K562 (cell line): ENCODE data around the gene TXK. TPM values are rescaled to one million over a fixed set of nuclear protein-coding genes. Genes with fewer than 3 reads are reported as not detected.

Source experiments
- ATAC-seq: fragments of 200-7000 bp; cut with Tn5 transposase; 3 replicates; pipeline ENCODE4 v1.9.1; 2020; ENCODE audit warnings: moderate library complexity
- BruUV-seq: library from RNA; stranded (reverse); fragments of 400-500 nt; replicated peaks from 2 replicates; lab custom pipeline; 2021; lab: Mats Ljungman, UMichigan
- CTCF ChIA-PET: fragments of 300-600 bp; formaldehyde crosslinking; extraction: SDS; loops from one replicate; lab custom pipeline; 2021; ENCODE audit warnings: low intra/inter-chr PET ratio; lab: Yijun Ruan, JAX
- POLR2A ChIA-PET: fragments of 300-600, 350-650 bp; sonication (Branson Sonifier 250); formaldehyde crosslinking; extraction: SDS; loops from one replicate; lab custom pipeline; 2021; ENCODE audit warnings: antibody characterized with exemption, inconsistent platforms; lab: Yijun Ruan, JAX
- DNase-seq, 4 experiments: peaks; one replicate each; pipeline versions ENCODE4 v3.0.0 to v3.0.0-alpha.2; 2011 to 2018; ENCODE audit warnings: low spot score in 3 of 4, mixed read lengths in 3 of 4; ENCODE audit errors: extremely low read depth in 1 of 4
- FAIRE-seq: peaks from 2 replicates; lab custom pipeline; 2011; peaks lifted over from hg19 to GRCh38; lab: Jason Lieb, UNC
- H2AFZ ChIP-seq: 2 replicates; pipeline ENCODE4 v1.6.0; 2011; ENCODE audit warnings: low read depth, low read length, control low read depth, inconsistent platforms
- H3K27ac ChIP-seq: fragments of 200-600 bp; 3 replicates; pipeline ENCODE4 v1.8.0; 2011; ENCODE audit warnings: low read depth, mild to moderate bottlenecking, control low read depth, inconsistent platforms, low read length, moderate library complexity, mixed read lengths; ENCODE audit errors: extremely low read depth
- H3K27me3 ChIP-seq, 2 experiments: fragments of 300-600 bp in 1 of 2; 2 replicates in 1 of 2; 3 replicates in 1 of 2; pipeline versions ENCODE4 v1.6.0 to v1.8.0; 2011; ENCODE audit warnings: inconsistent platforms in 2 of 2, low read length in 2 of 2, mild to moderate bottlenecking in 1 of 2, mixed read lengths in 1 of 2, moderate library complexity in 1 of 2; ENCODE audit not compliant: control insufficient read depth in 2 of 2, insufficient read depth in 2 of 2
- H3K36me3 ChIP-seq: fragments of 300-600 bp; 3 replicates; pipeline ENCODE4 v1.8.0; 2011; ENCODE audit warnings: mild to moderate bottlenecking, low read length, inconsistent platforms; ENCODE audit not compliant: control insufficient read depth, insufficient read depth
- H3K4me1 ChIP-seq, 2 experiments: fragments of 200-600 bp in 1 of 2; replicated peaks in 1 of 2; 2 replicates in 1 of 2; 3 replicates in 1 of 2; pipeline versions ENCODE4 v1.5.1 to v1.8.0; 2011; ENCODE audit warnings: inconsistent platforms in 2 of 2, low read length in 2 of 2, mild to moderate bottlenecking in 1 of 2, mixed read lengths in 1 of 2, moderate library complexity in 1 of 2; ENCODE audit not compliant: control insufficient read depth in 2 of 2, insufficient read depth in 2 of 2
- H3K4me2 ChIP-seq: 2 replicates; pipeline ENCODE4 v1.6.1; 2011; ENCODE audit warnings: low read length, control low read depth, inconsistent platforms, mixed read lengths; ENCODE audit not compliant: insufficient read depth
- H3K4me3 ChIP-seq: fragments of 200-600 bp; sonication (generic), shearing (Covaris generic); 2 replicates; pipeline ENCODE4 v1.5.1; 2016; ENCODE audit warnings: control low read depth, inconsistent platforms
- H3K79me2 ChIP-seq: fragments of 200-600 bp; 3 replicates; pipeline ENCODE4 v1.8.0; 2011; ENCODE audit warnings: low read length, inconsistent platforms; ENCODE audit not compliant: control insufficient read depth, insufficient read depth
- H3K9ac ChIP-seq, 2 experiments: 2 replicates each; pipeline versions ENCODE4 v1.6.0 to v1.6.1; 2011; ENCODE audit warnings: low read depth in 2 of 2, low read length in 2 of 2, control low read depth in 1 of 2, inconsistent platforms in 1 of 2, mild to moderate bottlenecking in 1 of 2, mixed read lengths in 1 of 2; ENCODE audit not compliant: insufficient read depth in 1 of 2
- H3K9me1 ChIP-seq: one replicate; pipeline ENCODE4 v1.6.0; 2011; ENCODE audit warnings: inconsistent platforms, mild to moderate bottlenecking, low read length, moderate library complexity; ENCODE audit not compliant: control insufficient read depth, insufficient read depth
- H3K9me3 ChIP-seq: replicated peaks from 2 replicates; pipeline ENCODE4 v1.5.1; 2011; ENCODE audit warnings: low read depth, low read length, inconsistent platforms; ENCODE audit not compliant: control insufficient read depth, insufficient read depth
- H4K20me1 ChIP-seq: replicated peaks from 2 replicates; pipeline ENCODE4 v1.6.1; 2011; ENCODE audit warnings: low read length, inconsistent platforms, mixed read lengths; ENCODE audit not compliant: control insufficient read depth, insufficient read depth
- IRF2 ChIP-seq: sonication (generic); formaldehyde crosslinking; IDR thresholded peaks from 2 replicates; pipeline ENCODE4 v1.8.1; 2022; ENCODE audit warnings: mild to moderate bottlenecking, missing genetic modification reagents
- MYC ChIP-seq, 2 experiments: fragments of 250-450 bp in 1 of 2; sonication (Bioruptor Pico) in 1 of 2; IDR thresholded peaks; 2 replicates each; pipeline versions ENCODE4 v1.5.1 to v1.6.1; 2012 to 2021; ENCODE audit warnings: low read depth in 2 of 2, borderline replicate concordance in 1 of 2, improper control_type of control experiment in 1 of 2, low read length in 1 of 2, mild to moderate bottlenecking in 1 of 2, moderate library complexity in 1 of 2
- SRSF3 ChIP-seq: fragments of 200-400 bp; formaldehyde crosslinking; IDR thresholded peaks from 2 replicates; pipeline ENCODE4 v1.6.1; 2016; ENCODE audit warnings: mild to moderate bottlenecking, low read length, moderate library complexity; ENCODE audit not compliant: insufficient read depth
- TAF7 ChIP-seq: fragments of 450-650 bp; IDR thresholded peaks from 2 replicates; pipeline ENCODE4 v1.6.1; 2016; ENCODE audit warnings: missing genetic modification characterization, missing compliant biosample characterization
- ZNF217 ChIP-seq: sonication (generic); formaldehyde crosslinking; IDR thresholded peaks from 2 replicates; pipeline ENCODE4 v1.8.0; 2022; ENCODE audit warnings: mild to moderate bottlenecking, missing genetic modification reagents
- WGBS: fragments of 100-300 bp; shearing (Covaris generic); methylation state at CpG from one replicate; pipeline ENCODE4 v1.1.6; 2016; ENCODE audit warnings: low coverage, mixed read lengths; ENCODE audit not compliant: insufficient coverage; ENCODE audit errors: missing lambda C conversion rate; 5-methylcytosine and 5-hydroxymethylcytosine counted together
- in situ Hi-C: fragments of 300-500 bp; cut with MboI; formaldehyde crosslinking; loops from 4 replicates; pipeline ENCODE4 v1.15.0; 2018; ENCODE audit warnings: inconsistent platforms, mixed read lengths
- intact Hi-C: fragments of 100-400 bp; cut with micrococcal nuclease; formaldehyde crosslinking; loops from 2 replicates; pipeline ENCODE4 v1.14.2; 2022
- polyA plus RNA-seq, 8 experiments: library from polyadenylated mRNA; depleted of rRNA in 4 of 8; stranded (reverse) in 5 of 8; unstranded in 3 of 8; fragments of >200 nt; fragmentation: Nextera tagmentation in 2 of 8; fragmentation: Illumina TruSeq in 1 of 8; extraction: Ambion mirVana in 2 of 8; extraction: Trizol in 1 of 8; gene quantifications; 2 replicates each; pipeline versions ENCODE4 v1.2.1 to v1.2.3, GENCODE V29; 2011 to 2014; ENCODE audit warnings: inconsistent platforms in 1 of 8, missing spikeins in 1 of 8
- total RNA-seq, 7 experiments: library from RNA; depleted of rRNA in 6 of 7; stranded (reverse); fragments of >200 nt in 6 of 7; fragmentation: Illumina TruSeq in 2 of 7; extraction: Trizol in 2 of 7; gene quantifications; 2 replicates each; pipeline versions ENCODE4 v1.2.1 to v1.2.3, GENCODE V29; 2011 to 2021; ENCODE audit warnings: low replicate concordance in 1 of 7

TXK gene
- total and polyA plus RNA-seq, 9 of the 15 experiments (the other 6 are each of a cell fraction or from before 2014, with no cell fraction given): 0.24 to 1.1 (median 0.45) TPM; not detected in 1

DNA sequence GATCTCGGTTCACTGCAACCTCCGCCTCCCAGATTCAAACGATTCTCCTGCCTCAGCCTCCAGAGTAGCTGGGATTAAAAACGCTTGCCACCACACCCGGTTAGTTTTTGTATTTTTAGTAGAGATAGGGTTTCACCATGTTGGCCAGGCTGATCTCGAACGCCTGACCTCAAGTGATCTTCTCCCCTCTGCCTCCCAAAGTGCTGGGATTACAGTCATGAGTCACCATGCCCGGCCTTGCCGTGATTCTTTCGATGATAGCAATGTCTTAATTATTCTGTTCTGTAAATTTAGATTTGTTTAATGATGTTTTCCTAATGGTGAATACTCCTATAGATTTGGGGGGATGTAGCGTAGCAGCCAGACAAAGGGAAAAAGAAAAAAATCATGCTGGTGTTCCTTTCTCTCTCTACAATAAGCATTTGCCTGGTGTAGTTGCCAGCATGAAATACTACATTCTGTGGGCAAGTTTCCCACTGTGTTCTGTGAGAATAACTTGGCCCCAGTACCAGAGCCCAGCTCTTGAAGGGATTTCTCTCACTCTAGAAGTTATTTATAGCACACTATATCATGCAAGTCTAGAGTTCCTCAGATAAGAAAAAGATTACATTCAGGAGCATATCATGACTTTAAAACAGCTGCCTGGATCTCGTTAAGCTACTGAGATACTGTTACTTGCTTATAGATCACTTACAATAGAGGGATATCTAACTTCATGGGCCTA lies 102.1 kb downstream of the TXK start:
- Histone ChIP-seq H3K27ac (no peak overlapping the region), H3K4me3 (no peak overlapping the region), H3K79me2 (no peaks in the 10 kb centered on the region), H3K9ac (no peak overlapping the region), H3K4me1 (no peaks in the 10 kb centered on the region), H3K27me3 (no peaks in the 10 kb centered on the region), H2AFZ (no peak overlapping the region), H4K20me1 (no peaks in the 10 kb centered on the region), H3K9me1 (no peaks in the 10 kb centered on the region), H3K9me3 (no peaks in the 10 kb centered on the region), H3K36me3 (no peaks in the 10 kb centered on the region), H3K4me2 (no peak overlapping the region)
- intact Hi-C loops: no loop called here
- FAIRE-seq: no peak
- ATAC-seq: no peak
- TF ChIP-seq TAF7 (tag) (no peak), IRF2 (CRISPR knock-in tag) (no peak), ZNF217 (CRISPR knock-in tag) (no peak), MYC (IDR thresholded peaks at IDR 0.05; ENCODE audit: low read depth, low read length) (no peak), MYC (CRISPR knock-in tag; IDR thresholded peaks at IDR 0.05; ENCODE audit: borderline replicate concordance, low read depth) (no peak), SRSF3 (no peak)
- no TSS peak for BruUV-seq
- in situ Hi-C loops: no loop called here
- no peak for DNase-seq
- 9% methylated on average over 12 of the region's 12 CpGs for WGBS
- ChIA-PET POLR2A (interaction anchor here (0.6 to 1.5 kb wide), 3 partner anchors 10 to 332 kb away, joined by 3 to 4 read pairs (median 3); no protein-coding TSS in a partner anchor), CTCF (interaction anchor here (0.6 kb wide), 1 partner anchor 484 kb away, joined by 3 read pairs; no protein-coding TSS in a partner anchor)
